ENCODE results near the gene ZNF75A.

ZNF75A gene

GRCh38 chr16:3289998-3290673 lies 15.2 kb upstream of the ZNF75A start:
- no peak for DNase-seq (ENCODE audit: low spot score)

GRCh38 chr16:3292604-3293003 lies 12.7 kb upstream of the ZNF75A start:
- DNase-seq (ENCODE audit: low spot score): no peak

- no peak for DNase-seq (ENCODE audit: low spot score)
These were observed 10.1 kb upstream of the ZNF75A start for GRCh38 chr16:3295209-3295608.

- DNase-seq (ENCODE audit: low spot score): no peak
These were observed 9.5 kb upstream of the ZNF75A start for GRCh38 chr16:3295783-3296182.

- no peak for DNase-seq (ENCODE audit: low spot score)
These were observed 927 bp upstream of the ZNF75A start for GRCh38 chr16:3304370-3304769.

- DNase-seq (ENCODE audit: low spot score): no peak
These were observed 781 bp downstream of the ZNF75A start for GRCh38 chr16:3306078-3306477.

GRCh38 chr16:3311496-3311895 lies 6.2 kb downstream of the ZNF75A start:
- DNase-seq (ENCODE audit: low spot score): no peak

GRCh38 chr16:3317315-3317999 lies 12.2 kb downstream of the ZNF75A start:
- DNase-seq (ENCODE audit: low spot score): no peak

- DNase-seq (ENCODE audit: low spot score): no peak
These were observed 16.5 kb downstream of the ZNF75A start for GRCh38 chr16:3321816-3322215.

- no peak for DNase-seq (ENCODE audit: low spot score)
These were observed 22.2 kb downstream of the ZNF75A start for GRCh38 chr16:3327514-3327913.

- DNase-seq (ENCODE audit: low spot score): no peak
These were observed 22.8 kb downstream of the ZNF75A start for GRCh38 chr16:3328104-3328503.

- no peak for DNase-seq (ENCODE audit: low spot score)
These were observed 23.3 kb downstream of the ZNF75A start for GRCh38 chr16:3328643-3329042.

GRCh38 chr16:3346041-3346440 lies 40.7 kb downstream of the ZNF75A start:
- DNase-seq (ENCODE audit: low spot score): no peak

GRCh38 chr16:3347586-3347985 lies 42.3 kb downstream of the ZNF75A start:
- no peak for DNase-seq (ENCODE audit: low spot score)

- DNase-seq (ENCODE audit: low spot score): no peak
These were observed 43.4 kb downstream of the ZNF75A start for GRCh38 chr16:3348547-3349167.

- DNase-seq (ENCODE audit: low spot score): no peak
These were observed 43.9 kb downstream of the ZNF75A start for GRCh38 chr16:3349175-3349574.

GRCh38 chr16:3355589-3355988 lies 50.3 kb downstream of the ZNF75A start, which contains the start of gene OR2C1:
TSS of gene OR2C1 (plus strand) at chr16:3355889. CDS start at chr16:3355941, 52 bp downstream.
- DNase-seq (ENCODE audit: low spot score): no peak

GRCh38 chr16:3356118-3356517 lies 50.8 kb downstream of the ZNF75A start:
- no peak for DNase-seq (ENCODE audit: low spot score)

GRCh38 chr16:3358871-3359270 lies 53.6 kb downstream of the ZNF75A start:
- no peak for DNase-seq (ENCODE audit: low spot score)

GRCh38 chr16:3362931-3363330 lies 57.6 kb downstream of the ZNF75A start:
- no peak for DNase-seq (ENCODE audit: low spot score)

- DNase-seq (ENCODE audit: low spot score): no peak
These were observed 58.5 kb downstream of the ZNF75A start for GRCh38 chr16:3363793-3364192.

- peak; percentile 90 for DNase-seq (ENCODE audit: low spot score)
These were observed 59.6 kb downstream of the ZNF75A start for GRCh38 chr16:3364774-3365427.
